DMS79 (cell line): Measurements from ENCODE around the gene IKZF2.

Source experiments
- DNase-seq: peaks from one replicate; lab custom pipeline; 2025; lab: John Stamatoyannopoulos, UW

IKZF2 gene

GRCh38 chr2:213101692-213102460 is 49.5 kb downstream of the IKZF2 start:
- no peak for DNase-seq

GRCh38 chr2:213101109-213101508 is 50.3 kb downstream of the IKZF2 start:
- DNase-seq: no peak

GRCh38 chr2:213098612-213099011 is 52.8 kb downstream of the IKZF2 start:
- DNase-seq: no peak

- no peak for DNase-seq
Observed at GRCh38 chr2:213091765-213092164, 59.6 kb downstream of the IKZF2 start.

DNA sequence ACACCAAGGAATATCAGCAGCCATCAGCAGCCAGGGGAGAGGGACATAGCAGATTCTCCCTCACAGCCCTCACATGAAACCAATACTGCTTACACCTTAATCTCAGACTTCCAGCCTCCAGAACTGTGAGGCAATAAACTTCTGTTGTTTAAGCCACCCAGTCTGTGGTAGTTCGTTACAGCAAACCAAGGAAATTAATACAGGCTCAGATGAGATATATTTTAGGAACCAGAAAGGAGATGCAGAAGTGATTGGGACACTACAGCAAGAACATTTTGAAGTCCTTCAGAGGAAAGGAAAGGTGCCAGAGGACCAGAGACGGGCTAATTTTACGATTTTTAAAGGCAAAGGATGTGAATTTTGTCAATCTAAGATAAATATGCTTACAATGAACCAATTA is 60.6 kb downstream of the IKZF2 start:
- no peak for DNase-seq

GRCh38 chr2:213089438-213089837 is 62.0 kb downstream of the IKZF2 start:
- no peak for DNase-seq

DNA sequence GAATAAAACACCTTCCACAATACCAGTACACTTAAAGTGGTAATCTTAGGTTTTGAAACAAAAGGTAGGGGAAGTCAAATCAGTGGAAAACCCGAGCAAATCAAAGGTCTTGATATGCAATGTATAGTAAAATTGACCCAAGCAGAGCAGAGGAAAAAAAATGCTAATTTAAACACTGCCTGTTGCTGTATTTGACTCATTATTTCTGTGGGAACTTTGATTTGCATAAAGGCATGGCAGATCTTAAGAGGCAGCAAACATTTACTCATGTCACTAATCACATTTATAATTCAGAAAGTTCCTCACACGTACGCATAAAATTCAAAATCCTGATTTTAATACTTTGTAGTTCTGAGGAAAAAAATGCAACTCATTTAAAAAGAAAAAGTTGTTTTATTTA is 64.4 kb downstream of the IKZF2 start:
- DNase-seq: no peak

- no peak for DNase-seq
Observed at GRCh38 chr2:213086571-213086970, 64.8 kb downstream of the IKZF2 start.

- no peak for DNase-seq
Observed at GRCh38 chr2:213086050-213086449, 65.4 kb downstream of the IKZF2 start.

- DNase-seq: no peak
Observed at GRCh38 chr2:213085538-213085937, 65.9 kb downstream of the IKZF2 start.

GRCh38 chr2:213084261-213084660 is 67.2 kb downstream of the IKZF2 start:
- DNase-seq: no peak

- no peak for DNase-seq
Observed at GRCh38 chr2:213080969-213081617, 70.3 kb downstream of the IKZF2 start.

DNA sequence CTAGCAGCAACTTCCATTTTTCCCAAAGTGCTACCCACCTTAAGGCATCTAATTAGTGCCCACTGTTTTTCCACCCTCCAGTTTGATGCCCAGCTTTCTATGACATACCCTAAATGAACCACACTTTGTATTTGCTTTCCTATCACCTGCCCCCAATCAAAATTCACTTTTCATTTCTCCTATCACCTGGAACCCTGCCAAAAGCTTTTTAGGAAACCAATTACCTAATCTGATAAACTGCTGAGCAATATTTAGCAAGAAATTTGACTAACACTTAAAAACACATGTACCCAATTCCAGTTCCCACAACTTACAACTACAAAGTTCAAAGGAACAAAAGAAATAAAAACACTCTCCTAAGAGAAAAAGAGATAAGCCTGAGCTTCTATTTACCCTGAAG is 71.7 kb downstream of the IKZF2 start:
- DNase-seq: no peak

DNA sequence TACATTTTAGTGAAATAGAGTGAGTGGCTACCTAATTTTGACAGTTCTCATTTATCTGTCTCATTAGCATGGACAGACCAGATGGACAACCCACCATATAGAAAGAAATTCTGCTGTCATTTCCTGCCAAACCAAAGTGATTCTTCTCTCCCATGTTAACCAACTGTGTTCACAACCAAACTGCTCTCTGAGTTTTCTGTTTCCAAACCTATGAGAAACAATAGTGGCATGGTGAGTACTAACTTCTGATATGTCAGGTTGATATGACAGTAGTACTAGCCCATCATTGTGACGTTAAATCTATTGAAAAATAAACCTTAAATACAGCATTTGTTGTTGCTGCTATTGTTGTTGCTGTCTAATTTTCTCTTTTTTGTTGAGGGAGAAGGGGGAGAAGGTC is 72.7 kb downstream of the IKZF2 start:
- no peak for DNase-seq

DNA sequence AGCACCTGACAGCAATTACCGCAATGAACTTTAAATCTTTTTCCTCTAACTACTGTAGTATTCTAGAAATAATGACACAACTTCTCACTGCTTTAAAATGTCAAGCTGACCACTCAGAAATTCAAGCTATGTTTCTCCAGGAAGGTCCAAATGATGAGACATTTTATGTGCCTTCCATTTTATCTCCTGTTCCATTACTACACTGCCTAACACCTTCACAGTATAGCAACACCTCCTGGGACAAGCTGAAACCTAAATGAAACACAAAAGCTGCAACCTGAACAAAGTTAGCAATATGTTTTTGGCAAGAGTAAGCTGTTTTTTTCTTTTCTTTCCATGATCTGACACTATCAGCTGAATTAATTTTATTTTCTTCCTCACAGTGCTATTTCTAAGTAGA is 81.9 kb downstream of the IKZF2 start:
- no peak for DNase-seq

- no peak for DNase-seq
Observed at GRCh38 chr2:213068676-213069359, 82.6 kb downstream of the IKZF2 start.

DNA sequence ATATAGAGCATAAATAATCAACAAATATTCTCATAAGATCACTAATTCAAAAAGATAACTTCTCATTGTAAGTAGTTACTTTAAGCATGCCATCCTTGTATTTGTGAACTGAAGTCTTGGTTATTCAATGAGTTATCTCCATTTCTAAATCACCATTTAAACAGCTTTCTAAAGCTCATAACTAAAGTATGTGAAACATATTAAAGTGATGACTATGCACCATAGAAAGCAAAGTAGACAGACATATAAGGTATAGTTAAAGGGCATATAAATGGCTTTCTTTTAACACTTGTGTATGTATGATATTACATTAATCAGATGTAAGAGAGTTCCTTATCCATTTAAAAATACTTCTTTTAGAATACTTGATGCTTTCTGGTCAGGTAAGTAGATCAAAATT is 83.5 kb downstream of the IKZF2 start:
- no peak for DNase-seq

GRCh38 chr2:213066443-213066743 is 85.0 kb downstream of the IKZF2 start:
- DNase-seq: no peak

- DNase-seq: no peak
Observed at GRCh38 chr2:213065583-213066442, 85.6 kb downstream of the IKZF2 start.

GRCh38 chr2:213064099-213064498 is 87.3 kb downstream of the IKZF2 start:
- no peak for DNase-seq

DNA sequence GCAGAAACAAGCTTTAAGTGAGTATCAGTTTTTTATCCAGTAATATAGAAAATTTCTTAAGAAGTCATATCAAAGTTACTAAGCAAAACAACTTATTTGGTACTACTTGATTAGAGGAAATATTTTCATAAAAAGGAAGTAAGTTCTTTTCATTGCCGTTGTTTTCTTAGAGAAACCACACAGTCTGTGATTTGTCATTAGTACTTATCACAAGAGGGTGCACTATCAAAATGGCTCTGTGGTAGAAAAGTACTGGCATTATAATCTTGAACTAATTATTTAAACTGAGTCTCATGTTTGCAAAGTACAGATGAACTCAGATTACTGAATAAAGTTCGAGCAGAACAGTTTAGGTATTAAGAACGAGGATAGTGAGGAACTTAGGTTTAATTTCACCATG is 93.4 kb downstream of the IKZF2 start:
- no peak for DNase-seq

GRCh38 chr2:213046431-213046830 is 105.0 kb downstream of the IKZF2 start:
- DNase-seq: no peak
